Astrocyte of the spinal cord (primary cell): Measurements from ENCODE around the gene SLC5A10.

Source experiments
- DNase-seq: peaks from one replicate; pipeline ENCODE4 v3.0.0; 2011; ENCODE audit warnings: low read depth, low spot score
- H3K4me3 ChIP-seq: 2 replicates; pipeline ENCODE4 v1.5.1; 2011; ENCODE audit warnings: low read depth, mild to moderate bottlenecking, low read length, moderate library complexity
- in situ Hi-C: cut with HindIII; loops from 2 replicates; pipeline ENCODE4 v1.10.0; 2017; ENCODE audit warnings: low sequenced_read_pairs
- TF ChIP-seq, protein P1 (sequence below): IDR thresholded peaks from 2 replicates; pipeline ENCODE4 v1.5.1; 2012; ENCODE audit warnings: low read depth, mild to moderate bottlenecking, low read length, inconsistent platforms

SLC5A10 gene

DNA sequence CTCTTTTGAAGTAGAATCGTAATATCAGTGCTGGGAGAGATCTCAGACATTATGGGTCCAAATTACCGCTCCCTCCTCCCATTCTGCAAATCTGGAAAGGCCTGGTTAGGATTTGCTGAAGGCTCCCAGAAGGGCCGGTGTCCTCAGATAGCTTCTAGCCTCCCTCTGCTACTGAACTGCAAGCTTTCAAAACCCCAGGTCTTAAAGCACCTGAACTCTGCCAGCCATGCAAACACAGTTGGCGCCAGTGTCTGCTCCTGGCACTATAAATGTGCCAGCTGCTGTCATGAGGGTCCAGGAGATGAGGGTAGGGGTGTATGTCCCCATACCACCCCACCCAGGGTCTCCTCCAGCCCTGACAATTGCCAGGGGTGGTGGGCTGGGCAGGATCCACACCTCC lies 24.2 kb downstream of the SLC5A10 start:
- TF ChIP-seq, protein P1, sequence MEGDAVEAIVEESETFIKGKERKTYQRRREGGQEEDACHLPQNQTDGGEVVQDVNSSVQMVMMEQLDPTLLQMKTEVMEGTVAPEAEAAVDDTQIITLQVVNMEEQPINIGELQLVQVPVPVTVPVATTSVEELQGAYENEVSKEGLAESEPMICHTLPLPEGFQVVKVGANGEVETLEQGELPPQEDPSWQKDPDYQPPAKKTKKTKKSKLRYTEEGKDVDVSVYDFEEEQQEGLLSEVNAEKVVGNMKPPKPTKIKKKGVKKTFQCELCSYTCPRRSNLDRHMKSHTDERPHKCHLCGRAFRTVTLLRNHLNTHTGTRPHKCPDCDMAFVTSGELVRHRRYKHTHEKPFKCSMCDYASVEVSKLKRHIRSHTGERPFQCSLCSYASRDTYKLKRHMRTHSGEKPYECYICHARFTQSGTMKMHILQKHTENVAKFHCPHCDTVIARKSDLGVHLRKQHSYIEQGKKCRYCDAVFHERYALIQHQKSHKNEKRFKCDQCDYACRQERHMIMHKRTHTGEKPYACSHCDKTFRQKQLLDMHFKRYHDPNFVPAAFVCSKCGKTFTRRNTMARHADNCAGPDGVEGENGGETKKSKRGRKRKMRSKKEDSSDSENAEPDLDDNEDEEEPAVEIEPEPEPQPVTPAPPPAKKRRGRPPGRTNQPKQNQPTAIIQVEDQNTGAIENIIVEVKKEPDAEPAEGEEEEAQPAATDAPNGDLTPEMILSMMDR = no peak
- H3K4me3 ChIP-seq = no peak overlapping the region
- in situ Hi-C loops = no loop called here
- no peak for DNase-seq

DNA sequence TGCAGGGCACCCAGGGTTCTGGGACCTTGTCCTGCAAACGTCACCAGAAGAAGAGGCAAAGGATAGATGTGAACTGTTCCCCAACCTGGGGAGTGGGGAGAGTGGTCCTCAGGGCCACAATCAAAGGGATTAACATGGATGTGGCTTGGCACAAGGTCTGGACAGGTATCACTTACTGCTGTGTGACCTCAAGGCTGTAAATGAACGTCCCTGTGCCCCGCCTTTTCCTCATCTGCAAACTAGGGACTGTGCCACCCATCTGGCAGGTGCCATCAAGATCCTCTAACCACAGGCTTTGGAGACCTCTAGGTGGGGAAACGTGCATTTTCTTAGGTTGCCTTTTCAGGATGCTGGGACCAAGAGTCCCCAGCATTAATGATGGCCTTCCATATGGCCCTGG lies 25.1 kb downstream of the SLC5A10 start:
- in situ Hi-C loops = no loop called here
- DNase-seq = no peak
- TF ChIP-seq, protein P1 = no peak
- H3K4me3 ChIP-seq = no peak overlapping the region

DNA sequence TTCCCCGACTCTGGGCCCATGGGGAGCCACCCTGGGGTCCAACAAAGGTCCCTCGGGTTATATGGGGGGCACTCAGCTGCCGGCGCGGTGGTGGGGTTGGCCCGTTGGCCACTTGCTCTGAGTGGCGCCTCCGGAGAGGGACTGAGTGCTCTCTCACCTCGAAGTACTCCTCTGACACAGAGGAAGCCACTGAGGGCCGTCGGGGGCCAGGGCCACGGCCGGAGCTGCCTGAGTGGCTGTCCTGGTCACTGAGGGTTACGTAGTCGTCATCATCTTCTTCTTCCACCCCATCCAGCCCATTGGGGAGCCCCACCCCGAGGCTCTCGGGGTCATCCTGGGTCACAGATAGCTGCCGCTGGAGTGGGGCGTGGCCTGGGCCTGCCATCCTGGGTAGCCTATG lies 25.7 kb downstream of the SLC5A10 start:
- no peak for DNase-seq
- H3K4me3 ChIP-seq = no peak overlapping the region
- in situ Hi-C loops = no loop called here
- TF ChIP-seq, protein P1 = no peak

DNA sequence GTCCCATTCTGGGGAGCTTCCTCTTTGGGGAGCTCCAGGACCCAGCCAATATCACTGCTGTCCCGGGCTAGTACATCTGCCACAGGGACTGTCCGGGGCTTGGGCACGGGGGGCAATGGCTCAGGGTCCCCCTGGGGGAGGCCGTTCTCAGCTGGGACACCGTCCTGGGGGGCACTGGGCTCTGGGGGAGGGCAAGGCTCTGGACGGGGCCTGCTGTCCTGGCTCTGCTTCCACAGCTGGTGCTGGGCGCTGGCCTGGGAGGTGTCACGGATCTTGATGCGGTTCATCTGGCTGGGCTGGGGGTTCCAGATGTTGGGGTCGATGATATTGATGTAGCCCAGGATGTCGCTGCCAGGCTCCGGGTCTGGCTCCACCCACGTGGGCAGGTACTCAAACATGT lies 26.1 kb downstream of the SLC5A10 start:
- no peak for DNase-seq
- in situ Hi-C loops = no loop called here

DNA sequence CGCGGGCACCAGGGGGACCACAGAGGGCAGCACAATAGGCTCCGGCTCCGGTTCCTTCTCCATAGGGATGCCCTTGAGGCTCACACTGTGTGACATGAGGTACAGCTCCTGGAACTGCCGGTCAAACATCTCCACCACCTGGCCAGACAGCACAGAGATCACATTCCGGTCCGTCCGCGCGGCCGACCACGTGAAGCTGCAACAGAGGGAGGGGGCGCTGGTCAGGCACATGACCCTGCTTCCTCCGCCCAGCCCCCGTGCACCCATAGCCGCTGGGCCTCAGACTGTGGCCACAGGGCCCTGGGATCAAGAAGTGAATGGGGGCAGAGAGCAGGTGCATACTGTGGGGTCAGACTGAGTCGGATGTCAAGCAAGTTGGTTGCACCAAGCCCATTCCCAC lies 26.7 kb downstream of the SLC5A10 start:
- TF ChIP-seq, protein P1 = no peak
- no peak for DNase-seq
- no peak overlapping the region for H3K4me3 ChIP-seq
- in situ Hi-C loops = no loop called here

More for the DNA sequence above, 26.1 kb downstream of the SLC5A10 start:
- TF ChIP-seq, protein P1 = no peak
- no peak overlapping the region for H3K4me3 ChIP-seq

DNA sequence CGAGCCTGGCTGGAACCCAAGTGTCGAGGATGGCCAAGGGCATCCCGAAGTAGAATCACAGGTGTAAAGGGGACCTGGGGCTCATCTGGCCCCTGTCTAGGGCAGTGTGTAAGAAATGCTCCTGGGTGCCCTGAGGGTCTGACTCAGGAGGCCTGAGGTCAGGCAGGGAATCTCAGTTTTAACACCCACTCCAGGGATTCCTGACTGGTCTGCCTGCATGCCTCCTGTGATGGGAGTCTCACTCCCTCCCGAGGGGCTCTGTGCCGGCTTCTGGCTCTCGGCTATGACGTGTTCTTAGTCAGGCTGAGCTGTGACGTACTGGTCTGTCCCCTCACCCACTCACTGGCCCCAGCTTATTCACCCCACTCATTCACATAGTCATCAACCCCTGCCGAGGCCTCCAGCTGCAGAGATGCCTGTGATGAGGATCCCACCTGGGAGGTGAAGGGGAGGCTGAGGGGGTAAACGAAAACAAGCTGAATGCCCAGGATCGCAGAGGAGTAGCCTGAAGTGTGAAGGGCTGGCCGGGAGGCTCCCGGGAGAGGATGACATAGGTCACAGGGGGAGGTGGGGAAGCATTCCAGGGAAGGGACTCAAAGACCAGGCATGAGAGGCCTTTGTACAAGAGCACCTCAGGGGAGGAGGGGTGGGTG lies 28.8 kb downstream of the SLC5A10 start:
- TF ChIP-seq, protein P1 = no peak
- in situ Hi-C loops = no loop called here
- H3K4me3 ChIP-seq = no peak overlapping the region
- DNase-seq = peak; percentile 71

DNA sequence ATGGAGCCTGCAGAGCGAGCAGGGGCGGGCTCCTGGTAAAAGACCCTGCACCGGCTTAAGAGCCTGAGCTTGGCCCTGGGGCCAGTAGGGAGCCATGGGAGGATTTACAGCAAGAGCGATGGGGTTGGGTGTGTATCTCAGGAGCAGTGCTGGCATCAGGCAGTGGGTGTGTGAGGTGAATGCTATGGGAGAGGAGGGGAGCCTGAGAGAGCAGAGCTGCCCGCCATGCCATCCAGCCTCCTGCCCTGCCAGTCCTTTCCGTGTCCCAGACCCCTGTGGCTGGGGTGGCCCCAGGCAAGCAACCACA lies 29.3 kb downstream of the SLC5A10 start:
- H3K4me3 ChIP-seq = no peak overlapping the region
- in situ Hi-C loops = no loop called here
- TF ChIP-seq, protein P1 = no peak
- DNase-seq = no peak
